Raji (cell line): ENCODE results near the gene SETD1B.

ENCODE experiments used
- POLR2A ChIP-seq: IDR thresholded peaks from 2 replicates; pipeline ENCODE4 v1.6.1; 2011; ENCODE audit warnings: low read depth, low read length, control low read depth; ENCODE audit not compliant: insufficient read depth

Gene SETD1B

DNA sequence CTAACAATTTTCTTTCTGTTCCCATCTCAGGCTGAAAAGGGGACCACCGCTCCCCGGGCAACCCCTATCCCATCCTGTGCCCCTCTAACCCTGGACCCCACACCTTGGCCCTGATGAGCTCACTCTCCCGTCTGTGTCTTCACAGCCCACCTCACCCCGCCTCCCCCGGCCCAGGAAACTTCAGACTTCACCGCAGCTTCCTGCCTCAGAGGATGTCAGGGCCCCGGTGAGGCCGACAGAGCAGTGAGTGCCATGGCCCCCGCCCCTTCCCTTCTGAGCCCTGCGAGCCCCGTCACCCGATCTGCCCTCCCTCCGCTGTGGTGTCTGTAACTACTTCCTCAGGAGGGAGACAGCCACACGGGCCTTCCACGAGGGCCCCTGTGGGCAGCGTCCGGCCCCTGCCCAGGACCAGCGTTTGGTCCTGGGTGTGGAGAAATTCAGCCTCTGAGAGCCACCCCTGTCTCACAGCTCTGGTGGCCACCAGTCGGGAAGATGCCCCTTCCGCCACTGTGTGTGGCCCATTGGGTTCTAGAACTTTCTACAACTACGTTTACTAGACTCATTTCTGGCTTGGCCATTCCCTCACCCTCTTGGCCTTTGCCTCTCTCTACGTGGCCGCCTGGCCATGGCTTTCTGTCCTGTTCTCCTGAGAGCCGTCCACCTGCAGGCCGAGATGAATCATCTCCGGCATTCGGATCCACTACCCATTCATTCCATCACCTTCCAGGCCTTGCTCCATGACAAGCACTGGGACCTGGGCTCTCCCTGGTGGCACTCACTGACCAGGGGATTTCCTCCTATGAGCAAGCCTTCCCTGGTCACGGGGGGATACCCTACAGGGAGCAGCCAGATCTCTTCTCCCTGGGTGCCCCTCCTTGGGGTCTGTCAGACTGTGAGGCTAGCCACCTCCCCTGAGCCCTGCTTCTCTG, 13.7 kb upstream of the SETD1B start:
- no peak for TF ChIP-seq POLR2A

DNA sequence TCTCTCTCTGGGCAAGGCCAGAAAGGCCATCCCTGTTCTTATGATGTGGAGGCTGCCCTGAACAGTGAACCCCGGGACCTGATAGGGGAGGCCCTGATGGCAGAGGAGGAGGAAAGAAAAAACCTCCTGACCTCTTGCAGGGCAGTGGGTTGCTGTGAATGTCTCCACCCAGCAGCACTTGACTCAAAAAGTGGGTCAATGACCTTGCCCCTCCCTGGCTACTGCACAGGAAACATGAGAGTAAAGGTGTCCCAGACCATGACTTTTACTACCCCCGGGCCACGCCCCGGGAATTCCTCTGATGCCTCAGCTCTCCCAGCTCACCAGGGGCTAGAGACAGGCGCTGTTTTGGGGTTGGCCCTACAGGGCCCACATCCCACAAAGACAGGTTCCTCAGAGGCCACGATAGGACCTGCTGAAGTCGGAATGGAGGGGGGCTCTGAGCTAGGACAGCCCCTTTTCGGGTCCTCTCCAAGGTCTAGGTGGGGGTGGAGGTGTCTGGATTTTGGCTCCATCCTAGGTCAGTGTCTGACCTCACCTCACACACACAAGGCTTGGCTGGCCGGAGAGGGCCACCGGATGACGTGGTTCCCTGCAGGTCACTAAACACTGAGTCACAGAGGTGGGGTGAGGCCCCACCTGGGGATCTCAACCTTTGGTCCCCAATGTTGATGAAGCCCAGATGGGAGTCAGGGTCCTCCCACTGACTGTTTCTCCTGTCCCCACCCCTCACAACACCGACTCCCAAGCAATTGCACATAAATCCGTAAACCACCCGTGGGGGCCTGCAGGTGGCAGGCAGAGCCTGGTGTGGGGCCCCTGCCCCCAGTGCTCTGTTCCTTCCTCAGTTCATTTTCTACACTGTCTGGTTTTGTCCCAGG, 11.9 kb upstream of the SETD1B start:
- no peak for TF ChIP-seq POLR2A

- no peak; the same call in 1 of the 2 replicates for TF ChIP-seq POLR2A
Measured at GRCh38 chr12:121792607-121793439, 11.0 kb upstream of the SETD1B start.

GRCh38 chr12:121793440-121793837, 10.4 kb upstream of the SETD1B start, which contains the start of gene RHOF:
RHOF (minus strand) TSS chr12:121793688; CDS start chr12:121793633, 55 bp downstream.
- peak; percentile 65 for TF ChIP-seq POLR2A

- peak; percentile 69 for TF ChIP-seq POLR2A
Measured at GRCh38 chr12:121793838-121794533, 9.8 kb upstream of the SETD1B start.

- TF ChIP-seq POLR2A = no peak
Measured at GRCh38 chr12:121794534-121795033, 9.2 kb upstream of the SETD1B start.

- TF ChIP-seq POLR2A = no peak
Measured at GRCh38 chr12:121795034-121795968, 8.5 kb upstream of the SETD1B start.

- TF ChIP-seq POLR2A = no peak
Measured at GRCh38 chr12:121796855-121797751, 6.7 kb upstream of the SETD1B start.

GRCh38 chr12:121797937-121798786, 5.6 kb upstream of the SETD1B start:
- TF ChIP-seq POLR2A = no peak

- TF ChIP-seq POLR2A = no peak
Measured at GRCh38 chr12:121798787-121799155, 5.0 kb upstream of the SETD1B start.
